HG02623 (cell line): Measurements from ENCODE around the gene FGD5.
"Not testable (repeated sequence)": the region's sequence is repeated elsewhere in the genome, so short reads cannot be mapped to it uniquely, and the experiment has no call there.

Source experiments
- ATAC-seq: cut with Tn5 transposase; IDR thresholded peaks from one replicate; pipeline ENCODE4 v1.9.1; 2021; ENCODE audit warnings: moderate library complexity; ENCODE audit not compliant: unreplicated experiment

FGD5 gene

GRCh38 chr3:14804835-14805780 is 13.7 kb upstream of the FGD5 start:
- ATAC-seq, result no peak

GRCh38 chr3:14805961-14806537 is 12.7 kb upstream of the FGD5 start:
- no peak for ATAC-seq

GRCh38 chr3:14806641-14807263 is 12.0 kb upstream of the FGD5 start:
- no peak for ATAC-seq

- ATAC-seq, result no peak
Observed at GRCh38 chr3:14808025-14808424, 10.7 kb upstream of the FGD5 start.

GRCh38 chr3:14808502-14809266 is 10.1 kb upstream of the FGD5 start:
- ATAC-seq, result no peak

- ATAC-seq, result not testable (repeated sequence)
Observed at GRCh38 chr3:14809611-14810010, 9.2 kb upstream of the FGD5 start.

GRCh38 chr3:14810070-14810791 is 8.5 kb upstream of the FGD5 start:
- no peak for ATAC-seq

GRCh38 chr3:14810801-14811661 is 7.7 kb upstream of the FGD5 start:
- no peak for ATAC-seq

- no peak for ATAC-seq
Observed at GRCh38 chr3:14811684-14812083, 7.1 kb upstream of the FGD5 start.

GRCh38 chr3:14812196-14812790 is 6.5 kb upstream of the FGD5 start:
- no peak for ATAC-seq

- ATAC-seq, result no peak
Observed at GRCh38 chr3:14814411-14814871, 4.3 kb upstream of the FGD5 start.

GRCh38 chr3:14816359-14816758 is 2.4 kb upstream of the FGD5 start:
- no peak for ATAC-seq

- no peak for ATAC-seq
Observed at GRCh38 chr3:14819671-14820070, 909 bp downstream of the FGD5 start.

- no peak for ATAC-seq
Observed at GRCh38 chr3:14820156-14820555, 1.4 kb downstream of the FGD5 start.

- ATAC-seq, result no peak
Observed at GRCh38 chr3:14821151-14821550, 2.4 kb downstream of the FGD5 start.

- no peak for ATAC-seq
Observed at GRCh38 chr3:14822134-14822533, 3.4 kb downstream of the FGD5 start.

- ATAC-seq, result no peak
Observed at GRCh38 chr3:14822670-14823390, 4.1 kb downstream of the FGD5 start.

- no peak for ATAC-seq
Observed at GRCh38 chr3:14823393-14823792, 4.6 kb downstream of the FGD5 start.
